ENCODE measurements around the gene FOXC1.

Gene FOXC1

GRCh38 chr6:1591243-1591642 is 18.5 kb upstream of the FOXC1 start:
- TF ChIP-seq GATA2 (IDR thresholded peaks at IDR 0.05; ENCODE audit: low read depth, low read length): no peak
- TF ChIP-seq GATA3 (IDR thresholded peaks at IDR 0.05; ENCODE audit: low read depth, low read length): no peak

GRCh38 chr6:1591926-1592325 is 17.8 kb upstream of the FOXC1 start:
- TF ChIP-seq GATA3 (IDR thresholded peaks at IDR 0.05; ENCODE audit: low read depth, low read length) (no peak), GATA2 (IDR thresholded peaks at IDR 0.05; ENCODE audit: low read depth, low read length) (no peak)

DNA sequence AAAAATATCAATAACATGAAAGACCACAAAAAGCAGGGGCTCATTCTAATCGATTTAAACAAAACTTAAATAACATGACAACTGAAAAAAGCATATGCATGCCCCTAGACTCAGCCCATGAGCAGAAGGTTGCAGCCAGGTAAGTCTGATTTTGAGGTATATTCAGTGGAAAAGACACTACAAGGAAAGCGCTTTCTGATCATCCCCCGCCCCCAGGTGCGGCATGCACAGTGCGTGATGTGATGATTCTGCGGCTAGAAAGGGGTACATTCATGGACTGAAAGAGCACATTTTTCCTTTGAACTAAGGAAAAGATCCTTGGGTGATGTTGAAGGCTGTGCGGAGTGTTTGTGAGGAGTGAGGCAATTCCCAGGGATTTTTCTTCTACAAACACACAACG is 16.9 kb upstream of the FOXC1 start:
- TF ChIP-seq GATA2 (IDR thresholded peaks at IDR 0.05; ENCODE audit: low read depth, low read length) (no peak), GATA3 (IDR thresholded peaks at IDR 0.05; ENCODE audit: low read depth, low read length) (no peak)

GRCh38 chr6:1593286-1593957 is 16.3 kb upstream of the FOXC1 start:
- TF ChIP-seq GATA2 (IDR thresholded peaks at IDR 0.05; ENCODE audit: low read depth, low read length) (no peak), GATA3 (IDR thresholded peaks at IDR 0.05; ENCODE audit: low read depth, low read length) (no peak)

GRCh38 chr6:1593958-1594314 is 15.8 kb upstream of the FOXC1 start:
- TF ChIP-seq GATA2 (IDR thresholded peaks at IDR 0.05; ENCODE audit: low read depth, low read length) (no peak), GATA3 (IDR thresholded peaks at IDR 0.05; ENCODE audit: low read depth, low read length) (no peak)

- no peak for TF ChIP-seq GATA3 (IDR thresholded peaks at IDR 0.05; ENCODE audit: low read depth, low read length)
- no peak for TF ChIP-seq GATA2 (IDR thresholded peaks at IDR 0.05; ENCODE audit: low read depth, low read length)
Measured at GRCh38 chr6:1594445-1595200, 15.1 kb upstream of the FOXC1 start.

GRCh38 chr6:1595271-1596087 is 14.2 kb upstream of the FOXC1 start:
- TF ChIP-seq GATA2 (IDR thresholded peaks at IDR 0.05; ENCODE audit: low read depth, low read length) (no peak), GATA3 (IDR thresholded peaks at IDR 0.05; ENCODE audit: low read depth, low read length) (no peak)

DNA sequence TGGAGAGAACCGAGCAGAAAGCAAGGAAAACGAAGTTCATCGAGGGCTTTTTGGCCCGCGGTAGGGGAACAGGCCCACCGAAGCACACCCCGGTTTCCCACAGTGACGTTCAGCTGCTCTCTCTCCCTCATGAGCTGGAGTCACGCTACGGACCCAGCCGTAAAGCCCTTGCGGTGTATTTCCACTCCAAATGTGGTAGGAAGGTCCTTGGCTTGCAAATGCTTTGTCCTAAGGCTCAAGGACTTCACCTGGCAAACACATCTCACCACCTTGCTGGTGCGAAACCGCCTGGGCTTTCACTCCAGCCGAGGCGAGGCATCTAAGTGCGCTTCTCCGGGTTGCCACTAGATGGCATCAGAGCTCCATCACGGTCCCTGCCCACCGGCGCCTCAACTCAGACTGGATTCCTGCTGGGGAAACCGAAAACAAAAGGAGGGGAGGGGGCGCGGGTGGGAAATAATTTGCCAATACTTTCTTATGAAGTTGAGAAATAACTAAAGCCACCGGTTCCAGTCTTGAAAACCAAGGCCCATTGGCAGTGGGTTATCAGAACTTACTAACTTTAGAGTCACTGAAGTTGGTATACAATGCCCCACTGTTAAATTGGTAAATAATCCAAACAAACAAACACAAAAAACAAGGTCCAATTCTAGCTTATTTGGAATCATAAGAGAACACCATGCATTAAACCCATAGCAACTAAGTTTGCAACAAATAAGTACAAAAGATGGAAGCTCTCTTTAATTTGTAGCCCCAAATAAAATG is 13.4 kb upstream of the FOXC1 start:
- no peak for TF ChIP-seq GATA2 (IDR thresholded peaks at IDR 0.05; ENCODE audit: low read depth, low read length)

- TF ChIP-seq GATA2 (IDR thresholded peaks at IDR 0.05; ENCODE audit: low read depth, low read length) (no peak), GATA3 (IDR thresholded peaks at IDR 0.05; ENCODE audit: low read depth, low read length) (no peak)
Measured at GRCh38 chr6:1597121-1597744, 12.5 kb upstream of the FOXC1 start.

- TF ChIP-seq GATA2 (IDR thresholded peaks at IDR 0.05; ENCODE audit: low read depth, low read length): no peak
- no peak for TF ChIP-seq GATA3 (IDR thresholded peaks at IDR 0.05; ENCODE audit: low read depth, low read length)
Measured at GRCh38 chr6:1597924-1598323, 11.8 kb upstream of the FOXC1 start.

GRCh38 chr6:1598433-1598832 is 11.3 kb upstream of the FOXC1 start:
- no peak for TF ChIP-seq GATA3 (IDR thresholded peaks at IDR 0.05; ENCODE audit: low read depth, low read length)
- TF ChIP-seq GATA2 (IDR thresholded peaks at IDR 0.05; ENCODE audit: low read depth, low read length): no peak

GRCh38 chr6:1598886-1599285 is 10.8 kb upstream of the FOXC1 start:
- TF ChIP-seq GATA2 (IDR thresholded peaks at IDR 0.05; ENCODE audit: low read depth, low read length) (no peak), GATA3 (IDR thresholded peaks at IDR 0.05; ENCODE audit: low read depth, low read length) (no peak)

- TF ChIP-seq GATA3 (IDR thresholded peaks at IDR 0.05; ENCODE audit: low read depth, low read length) (no peak), GATA2 (IDR thresholded peaks at IDR 0.05; ENCODE audit: low read depth, low read length) (no peak)
Measured at GRCh38 chr6:1599469-1599868, 10.2 kb upstream of the FOXC1 start.

All from SH-SY5Y (cell line).